ENCODE data around the gene PIGR.

DNA sequence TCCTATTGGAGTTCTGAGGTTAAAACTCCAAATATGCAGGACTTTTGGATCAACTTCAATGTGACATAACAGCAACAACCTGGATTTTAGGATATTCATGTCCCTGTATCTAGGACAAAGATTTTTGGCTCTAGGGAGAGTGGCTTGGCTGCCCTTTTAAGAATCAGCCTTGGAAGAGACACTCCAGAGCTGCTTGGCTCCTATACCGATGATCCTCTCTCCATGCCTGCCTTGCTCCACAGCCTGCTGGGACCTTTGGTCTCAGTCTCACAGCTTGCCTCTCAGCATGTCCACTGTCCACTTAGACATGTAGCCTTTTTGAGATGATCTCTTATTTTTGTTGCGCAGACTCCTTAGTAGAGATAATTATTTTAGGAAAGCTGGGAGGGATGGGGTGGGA, 20.0 kb downstream of the PIGR start:
- TF ChIP-seq, protein P1, sequence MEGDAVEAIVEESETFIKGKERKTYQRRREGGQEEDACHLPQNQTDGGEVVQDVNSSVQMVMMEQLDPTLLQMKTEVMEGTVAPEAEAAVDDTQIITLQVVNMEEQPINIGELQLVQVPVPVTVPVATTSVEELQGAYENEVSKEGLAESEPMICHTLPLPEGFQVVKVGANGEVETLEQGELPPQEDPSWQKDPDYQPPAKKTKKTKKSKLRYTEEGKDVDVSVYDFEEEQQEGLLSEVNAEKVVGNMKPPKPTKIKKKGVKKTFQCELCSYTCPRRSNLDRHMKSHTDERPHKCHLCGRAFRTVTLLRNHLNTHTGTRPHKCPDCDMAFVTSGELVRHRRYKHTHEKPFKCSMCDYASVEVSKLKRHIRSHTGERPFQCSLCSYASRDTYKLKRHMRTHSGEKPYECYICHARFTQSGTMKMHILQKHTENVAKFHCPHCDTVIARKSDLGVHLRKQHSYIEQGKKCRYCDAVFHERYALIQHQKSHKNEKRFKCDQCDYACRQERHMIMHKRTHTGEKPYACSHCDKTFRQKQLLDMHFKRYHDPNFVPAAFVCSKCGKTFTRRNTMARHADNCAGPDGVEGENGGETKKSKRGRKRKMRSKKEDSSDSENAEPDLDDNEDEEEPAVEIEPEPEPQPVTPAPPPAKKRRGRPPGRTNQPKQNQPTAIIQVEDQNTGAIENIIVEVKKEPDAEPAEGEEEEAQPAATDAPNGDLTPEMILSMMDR (conservative IDR thresholded peaks at IDR 0.05; ENCODE audit: low read length): no peak
- TF ChIP-seq EZH2phosphoT487 (IDR thresholded peaks at IDR 0.05; ENCODE audit: borderline replicate concordance, low read depth, low read length): no peak
